SK-N-SH treated with all-trans-retinoic acid at 6 μM for 48 hours (cell line): ENCODE measurements around the gene CA5A.

Experiments
- ATAC-seq: fragments of 200-7000 bp; cut with Tn5 transposase; 3 replicates; pipeline ENCODE4 v1.9.1; 2020; ENCODE audit warnings: mild to moderate bottlenecking, moderate library complexity
- ARNTL ChIP-seq: fragments of 450-650 bp; formaldehyde crosslinking; IDR thresholded peaks from 2 replicates; pipeline ENCODE4 v1.5.0; 2020; ENCODE audit warnings: low read depth, mild to moderate bottlenecking, moderate library complexity, borderline replicate concordance
- BACH2 ChIP-seq: fragments of 250-450 bp; sonication (Bioruptor Pico); IDR thresholded peaks from 2 replicates; pipeline ENCODE4 v1.9.0; 2021; ENCODE audit warnings: mild to moderate bottlenecking, borderline replicate concordance
- CSDC2 ChIP-seq: fragments of 250-450 bp; sonication (Bioruptor Pico); IDR thresholded peaks from 2 replicates; pipeline ENCODE4 v1.5.0; 2020; ENCODE audit warnings: mild to moderate bottlenecking, moderate library complexity
- ESRRG ChIP-seq: fragments of 250-450 bp; sonication (Bioruptor Pico); IDR thresholded peaks from 2 replicates; pipeline ENCODE4 v1.6.1; 2021; ENCODE audit warnings: mild to moderate bottlenecking
- GLIS3 ChIP-seq: fragments of 250-450 bp; sonication (Bioruptor Pico); IDR thresholded peaks from 2 replicates; pipeline ENCODE4 v1.5.0; 2020; ENCODE audit warnings: mild to moderate bottlenecking, moderate library complexity
- ISL1 ChIP-seq: fragments of 250-450 bp; sonication (Bioruptor Pico); IDR thresholded peaks from 2 replicates; pipeline ENCODE4 v2.1.2; 2022; ENCODE audit warnings: mild to moderate bottlenecking, moderate library complexity
- OSR1 ChIP-seq: fragments of 250-450 bp; sonication (Bioruptor Pico); IDR thresholded peaks from 2 replicates; pipeline ENCODE4 v1.8.0; 2022; ENCODE audit warnings: moderate library complexity, mild to moderate bottlenecking, inconsistent platforms
- PPARA ChIP-seq: fragments of 250-450 bp; sonication (Bioruptor Pico); IDR thresholded peaks from 2 replicates; pipeline ENCODE4 v1.5.0; 2020; ENCODE audit warnings: mild to moderate bottlenecking, borderline replicate concordance
- RARB ChIP-seq: fragments of 250-450 bp; sonication (Bioruptor Pico); IDR thresholded peaks from 2 replicates; pipeline ENCODE4 v1.8.0; 2021; ENCODE audit warnings: mild to moderate bottlenecking, moderate library complexity
- TCF4 ChIP-seq: fragments of 250-450 bp; sonication (Bioruptor Pico); IDR thresholded peaks from 2 replicates; pipeline ENCODE4 v1.8.0; 2021; ENCODE audit warnings: mild to moderate bottlenecking, moderate library complexity, borderline replicate concordance
- TOX ChIP-seq: fragments of 250-450 bp; sonication (Bioruptor Pico); IDR thresholded peaks from 2 replicates; pipeline ENCODE4 v1.8.0; 2021; ENCODE audit warnings: mild to moderate bottlenecking, moderate library complexity, borderline replicate concordance
- ZC3H10 ChIP-seq: fragments of 250-450 bp; sonication (Bioruptor Pico); IDR thresholded peaks from 2 replicates; pipeline ENCODE4 v1.5.1; 2021; ENCODE audit warnings: mild to moderate bottlenecking, moderate library complexity
- ZFP30 ChIP-seq: fragments of 450-650 bp; formaldehyde crosslinking; IDR thresholded peaks from 2 replicates; pipeline ENCODE4 v1.5.0; 2022; ENCODE audit warnings: mild to moderate bottlenecking, moderate library complexity
- ZNF565 ChIP-seq: fragments of 450-650 bp; formaldehyde crosslinking; conservative IDR thresholded peaks from 2 replicates; pipeline ENCODE4 v1.5.0; 2020; ENCODE audit warnings: low read depth, mild to moderate bottlenecking, moderate library complexity
- ZNF70 ChIP-seq: fragments of 450-650 bp; formaldehyde crosslinking; IDR thresholded peaks from 2 replicates; pipeline ENCODE4 v1.5.0; 2020; ENCODE audit warnings: mild to moderate bottlenecking, moderate library complexity
- ZNF8 ChIP-seq: fragments of 450-650 bp; formaldehyde crosslinking; IDR thresholded peaks from 2 replicates; pipeline ENCODE4 v1.5.0; 2020; ENCODE audit warnings: mild to moderate bottlenecking, moderate library complexity
- TF ChIP-seq, protein P1 (sequence below): fragments of 250-450 bp; sonication (Bioruptor Pico); IDR thresholded peaks from 2 replicates; pipeline ENCODE4 v1.8.0; 2020; ENCODE audit warnings: mild to moderate bottlenecking, moderate library complexity, borderline replicate concordance
- TF ChIP-seq, protein P2 (sequence below): fragments of 250-450 bp; sonication (Bioruptor Pico); IDR thresholded peaks from 2 replicates; pipeline ENCODE4 v1.5.0; 2020; ENCODE audit warnings: mild to moderate bottlenecking, moderate library complexity
- TF ChIP-seq, protein P3 (sequence below): fragments of 250-450 bp; sonication (Bioruptor Pico); IDR thresholded peaks from 2 replicates; pipeline ENCODE4 v1.5.1; 2021; ENCODE audit warnings: mild to moderate bottlenecking, moderate library complexity
- TF ChIP-seq, protein P4 (sequence below): fragments of 250-450 bp; sonication (Bioruptor Pico); IDR thresholded peaks from 2 replicates; pipeline ENCODE4 v1.8.0; 2021; ENCODE audit warnings: low read depth, mild to moderate bottlenecking, moderate library complexity, borderline replicate concordance
- TF ChIP-seq, protein P5 (sequence below): fragments of 250-450 bp; sonication (Bioruptor Pico); IDR thresholded peaks from 2 replicates; pipeline ENCODE4 v1.5.1; 2020; ENCODE audit warnings: low read depth, mild to moderate bottlenecking, moderate library complexity

CA5A gene

DNA sequence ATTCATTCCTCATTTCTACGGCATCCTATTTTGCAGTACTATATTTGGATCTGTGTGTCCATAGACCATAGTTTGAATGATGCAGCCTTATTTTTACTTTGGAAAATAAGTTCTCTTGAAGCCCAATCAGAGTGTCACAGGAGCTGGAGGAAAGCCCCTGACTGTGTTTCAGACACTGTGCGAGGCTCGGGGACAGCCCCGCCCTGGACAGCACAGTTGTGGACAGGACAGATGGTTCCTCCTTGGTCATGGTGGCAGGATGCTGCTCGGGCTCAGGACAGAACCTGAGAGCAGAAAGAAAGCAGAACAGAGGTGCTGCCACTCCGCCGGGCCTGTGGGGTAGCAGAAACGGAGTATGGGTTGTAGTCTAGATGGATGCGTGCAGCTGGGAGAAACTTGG is 37.8 kb upstream of the CA5A start:
- TF ChIP-seq OSR1 (no peak), TCF4 (no peak), ESRRG (CRISPR knock-in tag) (no peak), PPARA (CRISPR knock-in tag) (no peak), RARB (CRISPR knock-in tag) (no peak), BACH2 (no peak)
- ATAC-seq = no peak

DNA sequence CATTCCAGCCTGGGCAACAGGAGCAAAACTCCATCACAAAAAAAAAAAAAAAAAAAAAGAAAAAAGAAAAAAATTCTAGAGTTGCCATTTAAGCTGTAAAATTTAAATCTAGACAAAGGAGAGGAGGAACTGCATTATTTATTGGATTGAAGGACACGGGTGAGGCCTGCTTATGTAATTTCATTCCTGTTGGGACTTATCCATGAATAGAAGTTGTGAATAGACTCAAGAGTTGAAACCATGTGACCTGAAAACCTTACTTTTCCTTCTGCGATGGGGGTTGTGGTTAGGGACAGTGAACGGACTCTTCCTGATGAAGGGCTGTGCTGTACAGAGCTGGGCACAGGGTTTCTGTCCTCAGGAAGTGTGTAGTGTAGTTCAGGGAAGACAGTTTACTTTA is 37.4 kb upstream of the CA5A start:
- TF ChIP-seq BACH2 (no peak), ESRRG (CRISPR knock-in tag) (no peak), CSDC2 (no peak), ISL1 (no peak), ZFP30 (no peak), ARNTL (CRISPR knock-in tag) (no peak), ZNF8 (no peak), ZNF70 (CRISPR knock-in tag) (no peak), RARB (CRISPR knock-in tag) (no peak)
- TF ChIP-seq, protein P1, sequence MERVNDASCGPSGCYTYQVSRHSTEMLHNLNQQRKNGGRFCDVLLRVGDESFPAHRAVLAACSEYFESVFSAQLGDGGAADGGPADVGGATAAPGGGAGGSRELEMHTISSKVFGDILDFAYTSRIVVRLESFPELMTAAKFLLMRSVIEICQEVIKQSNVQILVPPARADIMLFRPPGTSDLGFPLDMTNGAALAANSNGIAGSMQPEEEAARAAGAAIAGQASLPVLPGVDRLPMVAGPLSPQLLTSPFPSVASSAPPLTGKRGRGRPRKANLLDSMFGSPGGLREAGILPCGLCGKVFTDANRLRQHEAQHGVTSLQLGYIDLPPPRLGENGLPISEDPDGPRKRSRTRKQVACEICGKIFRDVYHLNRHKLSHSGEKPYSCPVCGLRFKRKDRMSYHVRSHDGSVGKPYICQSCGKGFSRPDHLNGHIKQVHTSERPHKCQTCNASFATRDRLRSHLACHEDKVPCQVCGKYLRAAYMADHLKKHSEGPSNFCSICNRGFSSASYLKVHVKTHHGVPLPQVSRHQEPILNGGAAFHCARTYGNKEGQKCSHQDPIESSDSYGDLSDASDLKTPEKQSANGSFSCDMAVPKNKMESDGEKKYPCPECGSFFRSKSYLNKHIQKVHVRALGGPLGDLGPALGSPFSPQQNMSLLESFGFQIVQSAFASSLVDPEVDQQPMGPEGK (CRISPR knock-in tag) = no peak
- TF ChIP-seq, protein P2, sequence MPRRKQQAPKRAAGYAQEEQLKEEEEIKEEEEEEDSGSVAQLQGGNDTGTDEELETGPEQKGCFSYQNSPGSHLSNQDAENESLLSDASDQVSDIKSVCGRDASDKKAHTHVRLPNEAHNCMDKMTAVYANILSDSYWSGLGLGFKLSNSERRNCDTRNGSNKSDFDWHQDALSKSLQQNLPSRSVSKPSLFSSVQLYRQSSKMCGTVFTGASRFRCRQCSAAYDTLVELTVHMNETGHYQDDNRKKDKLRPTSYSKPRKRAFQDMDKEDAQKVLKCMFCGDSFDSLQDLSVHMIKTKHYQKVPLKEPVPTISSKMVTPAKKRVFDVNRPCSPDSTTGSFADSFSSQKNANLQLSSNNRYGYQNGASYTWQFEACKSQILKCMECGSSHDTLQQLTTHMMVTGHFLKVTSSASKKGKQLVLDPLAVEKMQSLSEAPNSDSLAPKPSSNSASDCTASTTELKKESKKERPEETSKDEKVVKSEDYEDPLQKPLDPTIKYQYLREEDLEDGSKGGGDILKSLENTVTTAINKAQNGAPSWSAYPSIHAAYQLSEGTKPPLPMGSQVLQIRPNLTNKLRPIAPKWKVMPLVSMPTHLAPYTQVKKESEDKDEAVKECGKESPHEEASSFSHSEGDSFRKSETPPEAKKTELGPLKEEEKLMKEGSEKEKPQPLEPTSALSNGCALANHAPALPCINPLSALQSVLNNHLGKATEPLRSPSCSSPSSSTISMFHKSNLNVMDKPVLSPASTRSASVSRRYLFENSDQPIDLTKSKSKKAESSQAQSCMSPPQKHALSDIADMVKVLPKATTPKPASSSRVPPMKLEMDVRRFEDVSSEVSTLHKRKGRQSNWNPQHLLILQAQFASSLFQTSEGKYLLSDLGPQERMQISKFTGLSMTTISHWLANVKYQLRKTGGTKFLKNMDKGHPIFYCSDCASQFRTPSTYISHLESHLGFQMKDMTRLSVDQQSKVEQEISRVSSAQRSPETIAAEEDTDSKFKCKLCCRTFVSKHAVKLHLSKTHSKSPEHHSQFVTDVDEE (CRISPR knock-in tag) = no peak
- ATAC-seq = no peak

DNA sequence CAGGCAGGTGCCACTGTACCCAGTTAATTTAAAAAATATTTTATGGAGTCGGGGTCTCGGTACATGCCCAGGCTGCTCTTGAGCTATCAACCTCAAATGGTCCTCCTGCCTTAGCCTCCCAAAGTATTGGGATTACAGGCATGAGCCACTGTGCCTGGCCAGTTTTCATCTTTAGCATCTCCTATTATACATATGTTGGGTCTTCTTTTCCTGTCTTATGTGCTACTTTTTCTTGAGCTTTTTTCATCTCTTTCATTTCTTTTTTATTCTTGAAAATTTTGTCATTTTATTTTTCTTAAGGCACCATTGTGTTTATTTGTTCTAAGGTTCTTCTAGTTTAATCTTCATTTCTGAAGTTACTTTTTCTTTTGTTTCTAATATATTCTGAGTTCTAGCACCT is 35.6 kb upstream of the CA5A start:
- TF ChIP-seq, protein P2 (CRISPR knock-in tag) = no peak
- TF ChIP-seq ISL1 (no peak), GLIS3 (CRISPR knock-in tag) (no peak), ZC3H10 (CRISPR knock-in tag) (no peak), ZNF70 (CRISPR knock-in tag) (no peak), TOX (CRISPR knock-in tag) (no peak), TCF4 (no peak), ZNF565 (CRISPR knock-in tag) (no peak), BACH2 (no peak), ARNTL (CRISPR knock-in tag) (no peak), ZFP30 (no peak), ESRRG (CRISPR knock-in tag) (no peak), RARB (CRISPR knock-in tag) (no peak), PPARA (CRISPR knock-in tag) (no peak), OSR1 (no peak), CSDC2 (no peak)
- TF ChIP-seq, protein P3, sequence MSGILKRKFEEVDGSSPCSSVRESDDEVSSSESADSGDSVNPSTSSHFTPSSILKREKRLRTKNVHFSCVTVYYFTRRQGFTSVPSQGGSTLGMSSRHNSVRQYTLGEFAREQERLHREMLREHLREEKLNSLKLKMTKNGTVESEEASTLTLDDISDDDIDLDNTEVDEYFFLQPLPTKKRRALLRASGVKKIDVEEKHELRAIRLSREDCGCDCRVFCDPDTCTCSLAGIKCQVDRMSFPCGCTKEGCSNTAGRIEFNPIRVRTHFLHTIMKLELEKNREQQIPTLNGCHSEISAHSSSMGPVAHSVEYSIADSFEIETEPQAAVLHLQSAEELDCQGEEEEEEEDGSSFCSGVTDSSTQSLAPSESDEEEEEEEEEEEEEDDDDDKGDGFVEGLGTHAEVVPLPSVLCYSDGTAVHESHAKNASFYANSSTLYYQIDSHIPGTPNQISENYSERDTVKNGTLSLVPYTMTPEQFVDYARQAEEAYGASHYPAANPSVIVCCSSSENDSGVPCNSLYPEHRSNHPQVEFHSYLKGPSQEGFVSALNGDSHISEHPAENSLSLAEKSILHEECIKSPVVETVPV (CRISPR knock-in tag) = no peak
- TF ChIP-seq, protein P4, sequence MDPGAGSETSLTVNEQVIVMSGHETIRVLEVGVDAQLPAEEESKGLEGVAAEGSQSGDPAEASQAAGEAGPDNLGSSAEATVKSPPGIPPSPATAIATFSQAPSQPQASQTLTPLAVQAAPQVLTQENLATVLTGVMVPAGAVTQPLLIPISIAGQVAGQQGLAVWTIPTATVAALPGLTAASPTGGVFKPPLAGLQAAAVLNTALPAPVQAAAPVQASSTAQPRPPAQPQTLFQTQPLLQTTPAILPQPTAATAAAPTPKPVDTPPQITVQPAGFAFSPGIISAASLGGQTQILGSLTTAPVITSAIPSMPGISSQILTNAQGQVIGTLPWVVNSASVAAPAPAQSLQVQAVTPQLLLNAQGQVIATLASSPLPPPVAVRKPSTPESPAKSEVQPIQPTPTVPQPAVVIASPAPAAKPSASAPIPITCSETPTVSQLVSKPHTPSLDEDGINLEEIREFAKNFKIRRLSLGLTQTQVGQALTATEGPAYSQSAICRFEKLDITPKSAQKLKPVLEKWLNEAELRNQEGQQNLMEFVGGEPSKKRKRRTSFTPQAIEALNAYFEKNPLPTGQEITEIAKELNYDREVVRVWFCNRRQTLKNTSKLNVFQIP (CRISPR knock-in tag) = no peak
- TF ChIP-seq, protein P1 (CRISPR knock-in tag) = no peak
- TF ChIP-seq, protein P5, sequence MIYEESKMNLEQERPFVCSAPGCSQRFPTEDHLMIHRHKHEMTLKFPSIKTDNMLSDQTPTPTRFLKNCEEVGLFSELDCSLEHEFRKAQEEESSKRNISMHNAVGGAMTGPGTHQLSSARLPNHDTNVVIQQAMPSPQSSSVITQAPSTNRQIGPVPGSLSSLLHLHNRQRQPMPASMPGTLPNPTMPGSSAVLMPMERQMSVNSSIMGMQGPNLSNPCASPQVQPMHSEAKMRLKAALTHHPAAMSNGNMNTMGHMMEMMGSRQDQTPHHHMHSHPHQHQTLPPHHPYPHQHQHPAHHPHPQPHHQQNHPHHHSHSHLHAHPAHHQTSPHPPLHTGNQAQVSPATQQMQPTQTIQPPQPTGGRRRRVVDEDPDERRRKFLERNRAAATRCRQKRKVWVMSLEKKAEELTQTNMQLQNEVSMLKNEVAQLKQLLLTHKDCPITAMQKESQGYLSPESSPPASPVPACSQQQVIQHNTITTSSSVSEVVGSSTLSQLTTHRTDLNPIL = no peak
- ATAC-seq = no peak
